Measurements from ENCODE around the gene RPL14. TPM values are rescaled to one million over a fixed set of nuclear protein-coding genes. Genes with fewer than 3 reads are reported as not detected.

Gene RPL14
- polyA plus RNA-seq, 1 experiment: 602 TPM

- no peak overlapping the region for H3K4me3 ChIP-seq (ENCODE audit: low read depth, low read length)
- no peaks in the 10 kb centered on the region for H3K9me3 ChIP-seq (ENCODE audit: control insufficient read depth, insufficient read depth, low read length)
- no peaks in the 10 kb centered on the region for H3K27me3 ChIP-seq (ENCODE audit: control insufficient read depth, insufficient read depth, low read length)
- CTCF ChIA-PET: no interaction called here
- POLR2A ChIA-PET: no interaction called here
- no peak for DNase-seq (ENCODE audit: low read depth, low spot score)
- no peak for TF ChIP-seq CTCF (IDR thresholded peaks at IDR 0.05; ENCODE audit: low read depth, low read length)
- no peak overlapping the region for H3K27ac ChIP-seq (ENCODE audit: low read depth, low read length)
Observed at GRCh38 chr3:40511031-40511718, 54.0 kb downstream of the RPL14 start.

GRCh38 chr3:40516201-40516600 is 59.1 kb downstream of the RPL14 start:
- no peak for DNase-seq (ENCODE audit: low read depth, low spot score)
- ChIA-PET POLR2A (no interaction called here), CTCF (no interaction called here)
- no peaks in the 10 kb centered on the region for H3K9me3 ChIP-seq (ENCODE audit: control insufficient read depth, insufficient read depth, low read length)
- TF ChIP-seq CTCF (IDR thresholded peaks at IDR 0.05; ENCODE audit: low read depth, low read length): no peak
- no peaks in the 10 kb centered on the region for H3K27me3 ChIP-seq (ENCODE audit: control insufficient read depth, insufficient read depth, low read length)
- no peak overlapping the region for H3K4me3 ChIP-seq (ENCODE audit: low read depth, low read length)
- H3K27ac ChIP-seq (ENCODE audit: low read depth, low read length): no peak overlapping the region

- DNase-seq (ENCODE audit: low read depth, low spot score): no peak
- ChIA-PET CTCF (interaction anchor here (0.6 kb wide), 1 partner anchor 64 kb away, joined by 3 read pairs; no protein-coding TSS in a partner anchor), POLR2A (no interaction called here)
- Histone ChIP-seq H3K27me3 (ENCODE audit: control insufficient read depth, insufficient read depth, low read length) (no peaks in the 10 kb centered on the region), H3K27ac (ENCODE audit: low read depth, low read length) (no peak overlapping the region), H3K4me3 (ENCODE audit: low read depth, low read length) (no peak overlapping the region), H3K9me3 (ENCODE audit: control insufficient read depth, insufficient read depth, low read length) (no peaks in the 10 kb centered on the region)
- TF ChIP-seq CTCF (IDR thresholded peaks at IDR 0.05; ENCODE audit: low read depth, low read length): no peak
Observed at GRCh38 chr3:40518067-40518466, 60.9 kb downstream of the RPL14 start.

Small RNA genes within 50 kb of the gene (small RNA-seq; reads per million reads assigned to genes)
- not detected for gene RNU5B-2P (ENCODE audit: insufficient read length, low read depth)

Other genes with a start within 250 kb of the RPL14 start
- gene EIF1B, start 147.6 kb upstream of the RPL14 start, polyA plus RNA-seq (2011; rRNA removed): 35.9 and 46.7 TPM in 2 replicates
- not detected in 2 replicates for gene ENTPD3, start 70.2 kb upstream of the RPL14 start, polyA plus RNA-seq (2011; rRNA removed)
- gene ZNF619, start 19.8 kb downstream of the RPL14 start, polyA plus RNA-seq (2011; rRNA removed): 3.9 and 4.7 TPM in 2 replicates
- 0.69 and 0.77 TPM in 2 replicates for gene ZNF620, start 48.7 kb downstream of the RPL14 start, polyA plus RNA-seq (2011; rRNA removed)
- gene ZNF621, start 67.6 kb downstream of the RPL14 start, polyA plus RNA-seq (2011; rRNA removed): 20.4 and 24.9 TPM in 2 replicates